MCF 10A (cell line): ENCODE measurements around the gene TBCC. TPM values are rescaled to one million over a fixed set of nuclear protein-coding genes. Genes with fewer than 3 reads are reported as not detected.

Experiments
- BruUV-seq: library from RNA; stranded (reverse); fragments of 400-500 nt; replicated peaks from 2 replicates; lab custom pipeline; 2021; lab: Mats Ljungman, UMichigan
- CTCF ChIA-PET: fragments of 300-600 bp; sonication (Branson Sonifier 250); formaldehyde crosslinking; extraction: SDS; loops from one replicate; lab custom pipeline; 2021; ENCODE audit warnings: antibody characterized with exemption, inconsistent platforms; lab: Yijun Ruan, JAX
- POLR2A ChIA-PET: fragments of 300-600, 350-650 bp; sonication (Branson Sonifier 250); formaldehyde crosslinking; extraction: SDS; loops from one replicate; lab custom pipeline; 2020; ENCODE audit warnings: antibody characterized with exemption, inconsistent platforms; lab: Yijun Ruan, JAX
- DNase-seq: peaks from one replicate; pipeline ENCODE4 v3.0.0-alpha.2; 2018; ENCODE audit not compliant: unreplicated experiment
- H3K27ac Mint-ChIP-seq: one replicate; pipeline ENCODE4 v1.8.0; 2022; ENCODE audit warnings: mild to moderate bottlenecking, low read depth, mixed read lengths; ENCODE audit not compliant: unreplicated experiment
- H3K27me3 Mint-ChIP-seq: one replicate; pipeline ENCODE4 v1.8.0; 2022; ENCODE audit warnings: mixed read lengths; ENCODE audit not compliant: insufficient read depth, unreplicated experiment
- H3K36me3 Mint-ChIP-seq: one replicate; pipeline ENCODE4 v1.8.0; 2022; ENCODE audit warnings: mild to moderate bottlenecking, moderate library complexity, mixed read lengths; ENCODE audit not compliant: insufficient read depth, unreplicated experiment
- H3K4me1 Mint-ChIP-seq: one replicate; pipeline ENCODE4 v1.8.0; 2022; ENCODE audit warnings: mixed read lengths; ENCODE audit not compliant: insufficient read depth, unreplicated experiment
- H3K4me3 Mint-ChIP-seq: one replicate; pipeline ENCODE4 v1.8.0; 2022; ENCODE audit warnings: mild to moderate bottlenecking, moderate library complexity, mixed read lengths; ENCODE audit not compliant: unreplicated experiment
- H3K9me3 Mint-ChIP-seq: one replicate; pipeline ENCODE4 v1.8.0; 2022; ENCODE audit warnings: mixed read lengths; ENCODE audit not compliant: unreplicated experiment
- CTCF ChIP-seq: fragments of 200-600 bp; IDR thresholded peaks from one replicate; pipeline ENCODE4 v1.8.0; 2022; ENCODE audit warnings: antibody characterized with exemption, mild to moderate bottlenecking; ENCODE audit not compliant: unreplicated experiment
- intact Hi-C: fragments of 100-400 bp; cut with micrococcal nuclease; formaldehyde crosslinking; loops from 2 replicates; pipeline ENCODE4 v1.14.1; 2022
- total RNA-seq: library from RNA; stranded (reverse); gene quantifications from 2 replicates; pipeline ENCODE4 v1.2.3, GENCODE V29; 2022

Gene TBCC
- total RNA-seq, 1 experiment from 2014 or later, result 13.7 TPM

DNA sequence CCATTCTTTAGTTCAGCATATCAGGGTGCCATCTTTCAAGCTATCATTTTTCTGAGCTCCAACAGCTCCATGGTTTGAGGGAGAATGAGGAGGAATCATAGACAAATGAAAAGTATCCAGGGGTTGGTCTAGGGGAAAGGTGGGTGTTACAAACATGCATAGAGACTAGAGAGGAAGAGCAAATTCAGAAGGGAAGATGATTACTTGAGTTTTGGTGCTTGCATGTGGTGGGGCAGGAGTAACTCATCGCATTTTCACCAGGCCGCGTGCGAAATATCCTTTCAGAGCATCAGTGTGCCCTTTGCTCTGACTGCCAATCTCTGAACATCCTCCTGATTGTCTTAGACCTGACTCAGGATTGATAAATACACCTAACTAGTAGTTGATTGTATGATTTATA lies 28.3 kb upstream of the TBCC start:
- TF ChIP-seq CTCF, result no peak
- BruUV-seq, result no TSS peak
- Mint-ChIP-seq H3K4me1 (peaks cover 20% of the 10 kb centered on the region), H3K9me3 (no peaks in the 10 kb centered on the region), H3K27me3 (no peaks in the 10 kb centered on the region), H3K27ac (no peak overlapping the region), H3K4me3 (no peak overlapping the region), H3K36me3 (peaks cover 6% of the 10 kb centered on the region)
- DNase-seq, result no peak
- intact Hi-C loops, result no loop called here
- CTCF ChIA-PET, result interaction anchor here (0.6 kb wide), 1 partner anchor 38 kb away, joined by 3 read pairs; no protein-coding TSS in a partner anchor
- POLR2A ChIA-PET, result no interaction called here

- ChIA-PET CTCF (no interaction called here), POLR2A (interaction anchor here (0.7 to 2.5 kb wide), 2 partner anchors 9 to 11 kb away, joined by 3 to 9 read pairs; partner anchors contain the start of gene BICRAL)
- no peaks in the 10 kb centered on the region for H3K27me3 Mint-ChIP-seq
- TF ChIP-seq CTCF, result no peak
- no TSS peak for BruUV-seq
- H3K4me1 Mint-ChIP-seq, result peaks cover 11% of the 10 kb centered on the region
- no peak overlapping the region for H3K4me3 Mint-ChIP-seq
- H3K36me3 Mint-ChIP-seq, result peaks cover 6% of the 10 kb centered on the region
- intact Hi-C loops, result no loop called here
- DNase-seq, result no peak
- no peak overlapping the region for H3K27ac Mint-ChIP-seq
- H3K9me3 Mint-ChIP-seq, result no peaks in the 10 kb centered on the region
Measured at GRCh38 chr6:42771741-42772100, 25.8 kb upstream of the TBCC start.

GRCh38 chr6:42769836-42770235 lies 23.9 kb upstream of the TBCC start:
- intact Hi-C loops, result no loop called here
- ChIA-PET POLR2A (interaction anchor here (2.2 to 6.7 kb wide), 2 partner anchors 22 to 24 kb away, joined by 6 to 37 read pairs; partner anchors contain the start of gene TBCC), CTCF (interaction anchor here (0.6 kb wide), 2 partner anchors 9 to 13 kb away, joined by 3 read pairs; no protein-coding TSS in a partner anchor)
- no peak overlapping the region for H3K4me3 Mint-ChIP-seq
- H3K27me3 Mint-ChIP-seq, result no peaks in the 10 kb centered on the region
- no peak for TF ChIP-seq CTCF
- H3K4me1 Mint-ChIP-seq, result peaks cover 19% of the 10 kb centered on the region
- no TSS peak for BruUV-seq
- peaks cover 6% of the 10 kb centered on the region for H3K36me3 Mint-ChIP-seq
- H3K27ac Mint-ChIP-seq, result no peak overlapping the region
- H3K9me3 Mint-ChIP-seq, result no peaks in the 10 kb centered on the region
- no peak for DNase-seq

DNA sequence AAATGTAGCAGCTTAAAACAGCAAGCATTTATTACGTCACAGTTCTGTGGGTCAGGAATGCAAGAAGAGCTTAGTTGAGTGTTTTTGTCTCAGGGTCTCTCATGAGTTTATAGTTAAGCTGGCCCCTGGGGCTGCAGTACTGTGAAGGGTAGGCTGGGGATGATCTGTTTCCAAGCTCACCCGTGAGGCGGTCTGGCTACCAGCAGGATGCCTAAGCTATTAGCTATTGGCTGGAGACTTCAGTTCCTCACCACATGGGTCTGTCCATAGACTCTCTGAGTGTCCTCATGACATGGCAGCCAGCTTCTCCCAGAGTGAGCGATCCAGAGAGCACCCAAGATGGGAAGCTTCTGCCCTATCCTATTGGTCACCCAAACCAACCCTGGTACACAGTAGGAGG lies 23.1 kb upstream of the TBCC start:
- ChIA-PET CTCF (interaction anchor here (0.6 kb wide), 1 partner anchor 12 kb away, joined by 3 read pairs; no protein-coding TSS in a partner anchor), POLR2A (interaction anchor here (0.8 to 6.7 kb wide), 4 partner anchors 12 to 23 kb away, joined by 3 to 37 read pairs (median 6); partner anchors contain the start of gene TBCC)
- Mint-ChIP-seq H3K4me1 (peaks cover 13% of the 10 kb centered on the region), H3K27ac (no peak overlapping the region), H3K4me3 (no peak overlapping the region), H3K36me3 (peaks cover 6% of the 10 kb centered on the region), H3K27me3 (no peaks in the 10 kb centered on the region), H3K9me3 (no peaks in the 10 kb centered on the region)
- no TSS peak for BruUV-seq
- intact Hi-C loops, result no loop called here
- TF ChIP-seq CTCF, result no peak
- DNase-seq, result no peak
